Measurements from ENCODE around the gene MICOS13.

MICOS13 gene

DNA sequence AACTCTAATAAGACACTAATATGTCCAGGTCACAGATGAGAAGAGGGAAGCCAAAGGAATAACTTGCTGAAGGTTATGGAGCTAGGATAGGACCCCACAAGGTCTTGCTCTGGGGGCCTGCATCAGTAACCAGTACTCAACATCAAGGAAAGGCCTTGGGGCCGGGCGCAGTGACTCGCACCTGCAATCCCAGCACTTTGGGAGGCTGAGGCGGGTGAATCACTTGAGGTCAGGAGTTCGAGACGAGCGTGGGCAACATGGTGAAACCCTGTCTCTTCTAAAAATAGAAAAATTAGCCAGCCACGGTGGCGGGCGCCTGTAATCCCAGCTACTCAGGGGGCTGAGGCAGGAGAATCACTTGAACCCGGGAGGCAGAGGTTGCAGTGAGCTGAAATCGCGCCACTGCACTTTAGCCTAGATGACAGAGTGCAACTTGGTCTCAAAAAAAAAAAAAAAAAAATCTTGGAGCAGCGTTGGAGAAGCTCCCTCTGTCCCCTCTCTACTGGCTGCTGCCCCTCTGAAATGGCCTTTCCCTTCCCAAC is 37.8 kb upstream of the MICOS13 start:
- TF ChIP-seq, protein P1, sequence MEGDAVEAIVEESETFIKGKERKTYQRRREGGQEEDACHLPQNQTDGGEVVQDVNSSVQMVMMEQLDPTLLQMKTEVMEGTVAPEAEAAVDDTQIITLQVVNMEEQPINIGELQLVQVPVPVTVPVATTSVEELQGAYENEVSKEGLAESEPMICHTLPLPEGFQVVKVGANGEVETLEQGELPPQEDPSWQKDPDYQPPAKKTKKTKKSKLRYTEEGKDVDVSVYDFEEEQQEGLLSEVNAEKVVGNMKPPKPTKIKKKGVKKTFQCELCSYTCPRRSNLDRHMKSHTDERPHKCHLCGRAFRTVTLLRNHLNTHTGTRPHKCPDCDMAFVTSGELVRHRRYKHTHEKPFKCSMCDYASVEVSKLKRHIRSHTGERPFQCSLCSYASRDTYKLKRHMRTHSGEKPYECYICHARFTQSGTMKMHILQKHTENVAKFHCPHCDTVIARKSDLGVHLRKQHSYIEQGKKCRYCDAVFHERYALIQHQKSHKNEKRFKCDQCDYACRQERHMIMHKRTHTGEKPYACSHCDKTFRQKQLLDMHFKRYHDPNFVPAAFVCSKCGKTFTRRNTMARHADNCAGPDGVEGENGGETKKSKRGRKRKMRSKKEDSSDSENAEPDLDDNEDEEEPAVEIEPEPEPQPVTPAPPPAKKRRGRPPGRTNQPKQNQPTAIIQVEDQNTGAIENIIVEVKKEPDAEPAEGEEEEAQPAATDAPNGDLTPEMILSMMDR (IDR thresholded peaks at IDR 0.05; ENCODE audit: borderline replicate concordance, insufficient read depth, low read depth, low read length) = no peak
- H3K4me3 ChIP-seq (ENCODE audit: low read depth, low read length) = peak overlapping the region; percentile 97

DNA sequence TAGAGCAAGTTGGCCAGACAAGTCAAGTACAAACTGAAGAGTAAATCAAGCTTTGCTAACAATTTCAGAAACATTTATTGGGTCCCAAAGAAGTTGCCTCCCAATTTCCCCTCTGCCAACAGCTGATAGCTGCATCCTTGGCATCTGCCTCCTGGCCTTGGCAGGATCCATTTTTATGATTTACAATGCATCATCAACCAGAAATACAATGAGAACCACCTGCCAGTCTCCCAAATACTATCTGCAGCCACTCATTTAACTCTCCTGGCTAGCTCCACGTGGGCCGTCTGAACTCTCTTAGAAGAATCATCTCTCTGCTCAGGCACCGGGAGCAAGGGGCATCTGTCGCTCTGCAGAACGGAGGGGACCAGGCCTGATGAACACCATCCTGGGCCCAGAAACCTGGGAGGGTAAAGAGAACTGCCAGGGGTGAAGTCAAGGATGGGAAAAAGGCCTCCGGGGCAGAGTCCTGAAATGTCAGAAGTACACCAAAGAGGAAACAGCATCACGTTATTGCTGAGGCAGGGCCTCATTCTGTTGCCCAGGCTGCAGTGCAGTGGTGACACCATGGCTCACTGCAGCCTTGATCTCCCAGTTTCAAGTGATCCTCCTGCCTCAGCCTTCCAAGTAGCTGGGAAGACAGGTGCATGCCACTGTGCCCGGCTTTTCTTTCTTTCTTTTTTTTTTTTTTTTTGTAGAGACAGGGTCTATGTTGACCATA is 37.1 kb upstream of the MICOS13 start:
- H3K4me3 ChIP-seq (ENCODE audit: low read depth, low read length) = no peak overlapping the region
- TF ChIP-seq, protein P1 (IDR thresholded peaks at IDR 0.05; ENCODE audit: borderline replicate concordance, insufficient read depth, low read depth, low read length) = no peak

DNA sequence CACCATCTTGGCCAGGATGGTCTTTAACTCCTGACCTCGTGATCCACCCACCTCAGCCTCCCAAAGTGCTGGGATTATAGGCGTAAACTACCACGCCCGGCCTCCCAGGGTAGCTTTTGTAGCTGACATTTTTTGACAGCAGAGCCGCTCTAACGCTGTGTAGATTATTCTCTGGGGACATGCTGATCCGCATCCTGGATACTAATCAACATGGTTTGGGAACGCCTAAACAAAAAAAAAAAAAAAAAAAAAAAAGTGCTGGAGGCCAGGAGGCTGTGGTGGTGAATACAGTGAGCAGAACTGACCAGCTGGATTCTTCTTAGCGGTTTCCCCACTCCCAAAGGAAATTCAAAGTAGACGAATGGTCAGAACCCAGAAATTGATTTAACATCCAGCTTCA is 34.5 kb upstream of the MICOS13 start:
- TF ChIP-seq, protein P1 (IDR thresholded peaks at IDR 0.05; ENCODE audit: borderline replicate concordance, insufficient read depth, low read depth, low read length) = no peak
- H3K4me3 ChIP-seq (ENCODE audit: low read depth, low read length) = no peak overlapping the region

DNA sequence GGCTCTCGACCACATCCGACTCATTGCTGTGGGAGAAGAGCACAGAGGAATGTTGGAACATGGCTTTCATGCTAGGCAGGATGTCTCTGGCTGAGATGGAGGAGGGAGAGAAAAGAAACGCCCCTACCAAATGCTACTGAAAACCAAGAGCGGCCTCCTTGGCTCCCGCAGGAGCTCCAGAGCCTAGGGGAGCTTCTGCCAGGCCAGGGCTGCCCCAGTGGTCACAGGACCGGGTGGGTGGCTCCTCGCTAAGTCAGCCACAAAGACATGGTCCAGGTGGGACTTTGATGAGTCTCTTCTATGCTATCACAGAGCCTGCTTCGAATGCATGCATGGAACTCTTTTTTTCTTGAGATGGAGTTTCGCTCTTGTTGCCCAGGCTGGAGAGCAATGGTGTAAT is 32.9 kb upstream of the MICOS13 start:
- no peak overlapping the region for H3K4me3 ChIP-seq (ENCODE audit: low read depth, low read length)
- TF ChIP-seq, protein P1 (IDR thresholded peaks at IDR 0.05; ENCODE audit: borderline replicate concordance, insufficient read depth, low read depth, low read length) = no peak

DNA sequence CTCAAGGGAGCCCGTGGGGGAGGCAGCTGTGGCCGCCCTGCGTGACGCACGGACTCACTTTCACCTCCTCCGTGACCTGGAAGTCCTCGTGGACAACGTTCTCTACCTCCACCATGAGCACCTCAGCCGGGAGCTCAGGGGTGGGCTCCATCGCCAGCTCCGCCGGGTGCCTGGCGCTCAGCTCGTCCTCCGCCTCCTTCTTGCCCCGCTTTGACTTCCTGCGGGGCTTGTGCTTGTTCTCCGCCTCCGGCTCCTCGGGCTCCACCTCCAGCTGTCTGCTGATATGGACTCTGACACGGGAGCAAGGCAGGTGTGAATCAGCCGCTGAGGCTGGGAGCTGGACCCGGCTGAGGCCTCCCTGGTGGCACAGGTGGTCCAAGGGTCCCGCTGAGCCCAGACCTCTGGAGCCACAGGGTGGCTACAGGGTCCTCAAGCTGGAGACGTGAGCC is 31.4 kb upstream of the MICOS13 start:
- TF ChIP-seq, protein P1 (IDR thresholded peaks at IDR 0.05; ENCODE audit: borderline replicate concordance, insufficient read depth, low read depth, low read length) = no peak
- no peak overlapping the region for H3K4me3 ChIP-seq (ENCODE audit: low read depth, low read length)

DNA sequence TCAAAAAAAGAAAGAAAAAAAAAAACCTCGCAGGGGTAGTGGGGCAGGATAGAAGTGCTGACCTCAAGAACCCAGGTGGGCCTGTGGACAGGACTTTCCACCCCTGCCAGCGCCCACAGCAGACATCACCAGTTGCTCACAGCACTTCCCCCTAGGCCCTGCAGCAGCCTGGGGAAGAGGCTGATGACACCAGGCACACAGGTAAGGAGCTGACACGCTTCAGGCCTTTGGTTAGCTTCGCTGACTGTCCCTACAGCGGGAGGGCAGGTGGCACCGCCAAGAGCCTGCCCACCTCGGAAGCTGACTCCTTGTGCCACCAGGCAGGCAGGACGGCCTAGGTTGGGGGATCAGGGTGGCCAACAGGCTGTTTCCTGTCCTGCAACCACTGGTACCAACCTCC is 30.7 kb upstream of the MICOS13 start:
- TF ChIP-seq, protein P1 (IDR thresholded peaks at IDR 0.05; ENCODE audit: borderline replicate concordance, insufficient read depth, low read depth, low read length) = no peak

More for the DNA sequence above, 30.7 kb upstream of the MICOS13 start:
- no peak overlapping the region for H3K4me3 ChIP-seq (ENCODE audit: low read depth, low read length)
